H4 (cell line): ENCODE data around the gene LHX2. TPM values are rescaled to one million over a fixed set of nuclear protein-coding genes. Genes with fewer than 3 reads are reported as not detected.

ENCODE experiments used
- DNase-seq: peaks from one replicate; pipeline ENCODE4 v3.0.0-alpha.2; 2015; ENCODE audit warnings: low spot score
- total RNA-seq: library from RNA; depleted of rRNA; stranded (reverse); fragments of >200 nt; shearing (Covaris generic); gene quantifications from 2 replicates; pipeline ENCODE4 v1.2.3, GENCODE V29; 2014; rRNA removed

The LHX2 gene
- total RNA-seq, 1 experiment from 2014 or later, result 2.2 TPM

GRCh38 chr9:124060844-124061605, 49.5 kb downstream of the LHX2 start:
- DNase-seq, result no peak

GRCh38 chr9:124062172-124062571, 50.6 kb downstream of the LHX2 start:
- no peak for DNase-seq

GRCh38 chr9:124066783-124067577, 55.4 kb downstream of the LHX2 start:
- DNase-seq, result no peak

- DNase-seq, result no peak
Measured at GRCh38 chr9:124068251-124068650, 56.7 kb downstream of the LHX2 start.

GRCh38 chr9:124074746-124075145, 63.2 kb downstream of the LHX2 start:
- DNase-seq, result no peak

GRCh38 chr9:124075761-124076160, 64.2 kb downstream of the LHX2 start:
- DNase-seq, result no peak

- DNase-seq, result peak; percentile 43
Measured at GRCh38 chr9:124077915-124078572, 66.5 kb downstream of the LHX2 start.

- DNase-seq, result peak; percentile 47
Measured at GRCh38 chr9:124078641-124079040, 67.1 kb downstream of the LHX2 start.

- peak; percentile 68 for DNase-seq
Measured at GRCh38 chr9:124079176-124079925, 67.8 kb downstream of the LHX2 start.

- DNase-seq, result no peak
Measured at GRCh38 chr9:124082622-124083021, 71.1 kb downstream of the LHX2 start.

Other genes with a start within 250 kb of the LHX2 start
- 7.8 and 9.5 TPM in 2 replicates for gene DENND1A, start 81.6 kb upstream of the LHX2 start, total RNA-seq
- 40.2 and 43.7 TPM in 2 replicates for gene NEK6, start 246.2 kb downstream of the LHX2 start, total RNA-seq